ENCODE results near the gene BIK. TPM values are rescaled to one million over a fixed set of nuclear protein-coding genes. Genes with fewer than 3 reads are reported as not detected.
A peak's percentile ranks its signal among the peaks of the same experiment; 100 is the strongest.

The BIK gene
- polyA plus RNA-seq, 1 donor: 2.1 TPM

DNA sequence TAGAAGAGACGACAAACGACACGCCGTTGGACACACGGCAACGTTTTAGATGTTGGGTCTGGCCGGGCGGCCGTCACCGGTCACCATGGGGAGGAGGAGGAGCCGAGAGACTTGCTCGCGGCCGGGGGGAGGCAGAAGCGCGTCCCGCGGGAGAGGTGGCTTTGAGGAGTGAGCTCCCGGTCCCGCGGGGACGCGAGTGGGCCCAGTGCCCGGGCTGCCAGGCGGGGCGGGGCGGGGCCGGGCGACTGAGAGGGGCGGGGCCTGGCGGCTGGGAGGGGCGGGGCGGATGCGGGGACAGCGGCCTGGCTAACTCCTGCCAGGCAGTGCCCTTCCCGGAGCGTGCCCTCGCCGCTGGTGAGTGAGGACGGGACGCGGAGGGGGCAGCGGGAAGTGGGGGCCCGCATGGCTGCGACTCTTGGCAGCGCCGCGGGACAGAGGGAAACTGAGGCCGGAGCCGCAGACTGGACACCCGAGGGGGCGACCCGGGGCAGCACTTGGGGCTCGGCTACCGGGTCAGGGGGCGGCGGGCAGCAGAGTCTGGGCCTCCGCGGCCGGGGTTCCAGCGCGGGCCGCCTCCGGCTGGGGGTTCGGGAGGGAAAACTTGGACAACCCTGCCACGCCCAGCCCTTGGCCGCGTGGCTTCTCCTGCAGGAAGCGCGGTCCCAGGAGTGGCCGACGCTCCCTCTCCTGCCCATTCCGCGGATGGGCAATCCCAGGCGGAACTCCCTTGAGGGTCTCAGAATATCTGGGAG, 40.9 kb downstream of the BIK start, which contains the start of gene TSPO:
Gene TSPO (plus strand): TSS at position 309 of the 752 bp plus-strand sequence. CDS start 7,680 bp downstream, outside the sequence.
- H3K36me3 ChIP-seq (ENCODE audit: control insufficient read depth, insufficient read depth, low read length): no peaks in the 10 kb centered on the region
- H3K27me3 ChIP-seq (ENCODE audit: control insufficient read depth, insufficient read depth, low read length): peaks cover 19% of the 10 kb centered on the region
- peak within 1 kb of the TSS; percentile 43 for H3K4me3 ChIP-seq (ENCODE audit: low read length)
- H3K27ac ChIP-seq (ENCODE audit: low read length): no peak within 1 kb of the TSS
- WGBS (ENCODE audit: insufficient coverage, low lambda C conversion rate): no CpG with 5 or more reads among the region's 75 CpGs
- peaks cover 2% of the 10 kb centered on the region for H3K4me1 ChIP-seq (ENCODE audit: control insufficient read depth, insufficient read depth, low read length)
- no peaks in the 10 kb centered on the region for H3K9me3 ChIP-seq (ENCODE audit: control insufficient read depth, low read depth, low read length)
- peak in 1 of 2 donors; percentile 34 for DNase-seq

DNA sequence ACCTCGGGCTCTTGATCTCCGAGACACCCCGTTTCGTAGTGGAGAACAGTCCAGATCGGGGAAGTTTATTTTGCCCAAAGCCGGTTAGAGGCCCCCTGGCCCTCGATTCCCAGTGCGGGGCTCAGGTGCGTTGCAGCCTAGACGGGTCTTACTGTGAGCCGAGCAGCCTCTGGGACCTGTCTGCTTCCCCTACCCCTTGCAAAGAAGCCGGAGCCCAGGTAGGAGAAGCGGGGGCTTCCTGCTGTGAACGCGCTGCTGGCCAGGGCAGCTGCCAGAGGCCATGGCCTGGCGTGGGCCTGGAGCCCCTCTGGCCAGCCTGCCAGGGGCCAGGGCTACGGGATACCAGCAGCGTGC, 41.4 kb downstream of the BIK start:
- Histone ChIP-seq H3K9me3 (ENCODE audit: control insufficient read depth, low read depth, low read length) (no peaks in the 10 kb centered on the region), H3K4me1 (ENCODE audit: control insufficient read depth, insufficient read depth, low read length) (peaks cover 2% of the 10 kb centered on the region), H3K36me3 (ENCODE audit: control insufficient read depth, insufficient read depth, low read length) (no peaks in the 10 kb centered on the region), H3K27ac (ENCODE audit: low read length) (no peak overlapping the region), H3K4me3 (ENCODE audit: low read length) (peak overlapping the region; percentile 43), H3K27me3 (ENCODE audit: control insufficient read depth, insufficient read depth, low read length) (peaks cover 19% of the 10 kb centered on the region)
- no CpG with 5 or more reads among the region's 18 CpGs for WGBS (ENCODE audit: insufficient coverage, low lambda C conversion rate)
- DNase-seq: no peak

DNA sequence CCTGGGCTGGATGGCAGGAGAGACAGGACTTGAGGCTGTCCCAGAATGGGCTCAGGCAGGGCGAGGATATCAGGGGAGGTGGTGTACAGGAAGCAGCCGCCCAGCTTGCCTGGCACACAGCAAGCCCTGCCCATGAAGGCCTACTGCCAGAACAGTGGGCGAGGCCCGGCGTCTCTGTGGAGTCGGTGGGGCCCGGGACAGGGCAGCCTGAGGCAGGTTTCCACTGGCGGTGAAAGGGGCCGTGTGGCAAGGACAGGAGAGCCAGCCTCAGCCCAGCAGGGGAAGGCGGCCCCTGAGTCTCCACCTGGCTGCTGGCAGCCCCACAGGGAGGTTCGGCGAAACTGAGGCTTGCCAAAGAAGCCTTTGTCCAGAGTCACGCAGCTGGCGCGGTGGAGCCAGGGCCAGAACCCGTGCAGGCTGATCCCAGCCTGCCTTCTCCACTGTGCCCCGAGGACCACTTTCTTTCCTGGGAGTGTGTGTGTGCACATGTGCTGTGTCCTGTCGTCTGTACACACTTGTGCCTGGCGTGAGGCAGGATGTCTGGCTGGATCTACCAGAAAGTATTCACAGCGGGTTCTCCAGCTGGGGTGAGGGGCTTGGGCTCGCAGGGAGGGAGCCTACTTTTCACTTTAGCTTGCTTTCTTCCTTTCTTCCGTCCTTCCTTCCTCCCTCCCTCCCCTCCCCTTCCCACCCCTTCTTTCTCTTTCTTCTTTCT, 42.0 kb downstream of the BIK start:
- Histone ChIP-seq H3K9me3 (ENCODE audit: control insufficient read depth, low read depth, low read length) (no peaks in the 10 kb centered on the region), H3K27me3 (ENCODE audit: control insufficient read depth, insufficient read depth, low read length) (peaks cover 19% of the 10 kb centered on the region), H3K27ac (ENCODE audit: low read length) (no peak overlapping the region), H3K4me1 (ENCODE audit: control insufficient read depth, insufficient read depth, low read length) (peaks cover 2% of the 10 kb centered on the region), H3K4me3 (ENCODE audit: low read length) (no peak overlapping the region), H3K36me3 (ENCODE audit: control insufficient read depth, insufficient read depth, low read length) (no peaks in the 10 kb centered on the region)
- peak in 1 of 2 donors; percentile 30 for DNase-seq
- WGBS (ENCODE audit: insufficient coverage, low lambda C conversion rate): 22% methylated on average over 2 of the region's 22 CpGs

DNA sequence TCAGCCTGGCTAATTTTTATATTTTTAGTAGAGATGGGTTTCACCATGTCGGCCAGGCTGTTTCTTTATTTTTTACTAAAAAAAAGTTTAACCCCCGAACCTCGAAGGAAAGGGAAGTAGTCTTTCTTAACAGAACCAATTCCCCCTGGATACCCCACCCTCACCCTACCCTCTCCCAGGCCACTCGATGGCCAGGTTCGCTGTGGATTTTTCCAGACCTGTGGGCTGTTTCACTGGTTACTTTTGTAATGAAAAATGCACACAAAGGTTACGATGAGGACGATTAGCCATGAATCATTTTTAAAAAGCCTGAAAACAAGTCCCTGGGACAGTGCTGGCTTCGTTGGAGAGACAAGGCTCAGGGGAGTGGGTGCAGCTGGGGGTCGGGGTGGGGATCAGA, 43.3 kb downstream of the BIK start:
- peaks cover 2% of the 10 kb centered on the region for H3K4me1 ChIP-seq (ENCODE audit: control insufficient read depth, insufficient read depth, low read length)
- no peak overlapping the region for H3K4me3 ChIP-seq (ENCODE audit: low read length)
- H3K27me3 ChIP-seq (ENCODE audit: control insufficient read depth, insufficient read depth, low read length): peaks cover 19% of the 10 kb centered on the region
- no peaks in the 10 kb centered on the region for H3K36me3 ChIP-seq (ENCODE audit: control insufficient read depth, insufficient read depth, low read length)
- DNase-seq: no peak
- no peak overlapping the region for H3K27ac ChIP-seq (ENCODE audit: low read length)
- 80% methylated on average over 1 of the region's 9 CpGs for WGBS (ENCODE audit: insufficient coverage, low lambda C conversion rate)
- H3K9me3 ChIP-seq (ENCODE audit: control insufficient read depth, low read depth, low read length): no peaks in the 10 kb centered on the region

DNA sequence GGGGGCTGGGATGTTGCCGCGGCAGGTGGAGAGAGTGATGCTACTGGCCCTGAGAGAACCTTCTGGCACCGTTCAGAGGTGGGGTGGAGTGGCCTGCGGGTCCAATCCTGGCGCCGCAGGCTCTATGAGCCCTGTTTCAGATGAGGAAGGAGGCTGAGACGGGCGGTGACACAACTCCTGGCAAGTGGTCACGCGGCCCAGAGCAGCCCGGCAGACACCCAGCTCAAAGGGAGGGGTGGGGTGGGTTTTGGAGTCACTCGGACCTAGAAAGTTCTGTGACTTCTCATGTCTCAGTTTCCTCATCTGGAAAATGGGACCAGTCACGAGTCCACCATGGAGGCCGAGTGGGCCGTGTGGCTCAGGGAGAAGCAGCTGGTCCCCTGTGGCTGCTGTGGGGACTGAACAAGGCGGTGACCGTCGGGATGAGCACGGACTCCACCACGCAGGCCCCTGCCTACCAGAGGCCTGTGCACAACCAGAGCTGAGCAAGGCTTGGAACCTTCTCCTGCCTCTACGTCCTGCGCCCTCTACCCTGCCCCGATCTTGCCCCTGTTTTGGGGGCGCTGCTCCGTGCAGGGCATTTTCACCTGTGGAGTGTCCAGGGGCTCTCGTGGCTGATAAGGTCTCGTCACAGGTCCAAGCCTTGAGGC, 44.5 kb downstream of the BIK start:
- H3K27ac ChIP-seq (ENCODE audit: low read length): no peak overlapping the region
- peaks cover 19% of the 10 kb centered on the region for H3K27me3 ChIP-seq (ENCODE audit: control insufficient read depth, insufficient read depth, low read length)
- H3K4me3 ChIP-seq (ENCODE audit: low read length): no peak overlapping the region
- no peak for DNase-seq
- no peaks in the 10 kb centered on the region for H3K9me3 ChIP-seq (ENCODE audit: control insufficient read depth, low read depth, low read length)
- peaks cover 2% of the 10 kb centered on the region for H3K4me1 ChIP-seq (ENCODE audit: control insufficient read depth, insufficient read depth, low read length)
- H3K36me3 ChIP-seq (ENCODE audit: control insufficient read depth, insufficient read depth, low read length): no peaks in the 10 kb centered on the region
- WGBS (ENCODE audit: insufficient coverage, low lambda C conversion rate): no CpG with 5 or more reads among the region's 27 CpGs

DNA sequence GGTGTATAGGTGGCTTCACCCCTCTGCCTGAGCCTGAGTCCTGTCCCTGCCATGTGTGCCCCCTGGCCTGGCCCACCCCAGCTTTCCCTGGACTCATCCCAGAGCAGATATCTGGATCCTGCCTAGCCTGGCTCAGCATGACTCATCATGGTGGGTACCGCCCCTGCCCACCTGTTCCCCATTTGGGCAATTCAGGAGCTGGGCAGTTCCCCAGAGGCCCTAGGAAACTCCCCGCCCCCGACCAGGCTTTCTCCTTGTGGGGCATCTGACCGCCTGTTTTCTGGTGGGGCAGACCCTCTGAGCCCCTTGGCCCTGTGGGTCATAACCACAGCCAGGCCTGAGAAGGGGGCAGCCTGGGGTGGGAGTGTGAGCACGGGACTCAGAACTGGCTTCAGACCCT, 45.2 kb downstream of the BIK start:
- Histone ChIP-seq H3K9me3 (ENCODE audit: control insufficient read depth, low read depth, low read length) (no peaks in the 10 kb centered on the region), H3K27ac (ENCODE audit: low read length) (no peak overlapping the region), H3K4me3 (ENCODE audit: low read length) (no peak overlapping the region), H3K27me3 (ENCODE audit: control insufficient read depth, insufficient read depth, low read length) (peaks cover 15% of the 10 kb centered on the region), H3K4me1 (ENCODE audit: control insufficient read depth, insufficient read depth, low read length) (peaks cover 2% of the 10 kb centered on the region), H3K36me3 (ENCODE audit: control insufficient read depth, insufficient read depth, low read length) (no peaks in the 10 kb centered on the region)
- WGBS (ENCODE audit: insufficient coverage, low lambda C conversion rate): no CpG with 5 or more reads among the region's 5 CpGs
- DNase-seq: no peak

DNA sequence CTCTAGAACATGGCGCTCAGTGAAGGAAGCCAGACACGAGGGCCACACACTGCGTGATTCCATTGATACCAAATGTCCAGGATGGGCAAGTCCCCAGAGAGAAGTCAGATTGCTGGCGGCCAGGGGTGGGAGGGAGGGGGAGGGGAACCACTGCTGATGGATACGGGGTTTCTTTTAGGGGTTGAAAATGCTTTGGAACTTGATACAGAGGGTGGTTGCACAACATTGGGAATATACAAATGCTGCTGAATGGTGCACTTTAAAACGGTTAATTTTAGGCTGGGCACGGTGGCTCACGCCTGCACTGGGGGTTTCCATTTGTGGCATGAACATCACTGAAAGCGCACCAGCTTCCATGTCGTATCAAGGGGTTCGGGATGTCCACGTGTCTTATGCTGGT, 45.9 kb downstream of the BIK start:
- no CpG with 5 or more reads among the region's 12 CpGs for WGBS (ENCODE audit: insufficient coverage, low lambda C conversion rate)
- no peak overlapping the region for H3K4me3 ChIP-seq (ENCODE audit: low read length)
- no peaks in the 10 kb centered on the region for H3K36me3 ChIP-seq (ENCODE audit: control insufficient read depth, insufficient read depth, low read length)
- DNase-seq: no peak
- no peak overlapping the region for H3K27ac ChIP-seq (ENCODE audit: low read length)
- H3K27me3 ChIP-seq (ENCODE audit: control insufficient read depth, insufficient read depth, low read length): peaks cover 12% of the 10 kb centered on the region
- H3K9me3 ChIP-seq (ENCODE audit: control insufficient read depth, low read depth, low read length): no peaks in the 10 kb centered on the region
- H3K4me1 ChIP-seq (ENCODE audit: control insufficient read depth, insufficient read depth, low read length): no peaks in the 10 kb centered on the region

DNA sequence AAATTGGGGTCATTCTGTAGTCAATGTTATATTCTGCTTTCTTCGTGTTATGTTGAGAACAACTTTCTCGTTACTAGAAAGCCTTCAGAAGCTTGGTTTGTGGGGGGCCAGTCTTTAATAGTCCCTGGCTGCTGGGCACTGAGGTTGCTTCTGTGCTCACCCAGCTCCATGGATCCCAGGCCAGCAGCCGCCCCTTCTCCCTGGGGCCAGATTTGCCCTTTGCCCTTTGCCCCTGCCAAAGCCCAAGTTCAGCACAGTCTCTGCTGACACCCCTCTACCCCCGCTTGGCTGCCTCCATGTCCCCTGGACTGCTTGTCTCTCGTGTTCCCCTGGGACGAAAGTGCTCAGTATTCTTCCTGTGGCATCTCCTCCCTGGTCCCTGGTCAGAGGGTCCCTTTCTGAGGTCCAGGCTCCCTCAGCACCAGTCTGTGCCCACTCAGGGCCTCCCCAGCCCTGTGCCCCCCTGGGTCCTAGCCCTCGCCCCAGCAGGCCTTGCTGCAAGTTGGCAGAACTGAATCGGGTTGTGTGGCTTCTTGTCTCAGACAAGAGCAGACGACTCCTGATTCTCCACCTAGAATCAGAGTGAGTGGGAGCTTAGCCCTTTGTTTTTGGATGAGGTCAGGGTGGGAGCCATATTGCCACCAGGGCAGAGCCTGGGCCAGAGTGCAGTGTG, 47.5 kb downstream of the BIK start:
- H3K36me3 ChIP-seq (ENCODE audit: control insufficient read depth, insufficient read depth, low read length): no peaks in the 10 kb centered on the region
- no peak overlapping the region for H3K27ac ChIP-seq (ENCODE audit: low read length)
- no peak for DNase-seq
- H3K9me3 ChIP-seq (ENCODE audit: control insufficient read depth, low read depth, low read length): no peaks in the 10 kb centered on the region
- H3K4me1 ChIP-seq (ENCODE audit: control insufficient read depth, insufficient read depth, low read length): no peaks in the 10 kb centered on the region
- peaks cover 4% of the 10 kb centered on the region for H3K27me3 ChIP-seq (ENCODE audit: control insufficient read depth, insufficient read depth, low read length)
- no peak overlapping the region for H3K4me3 ChIP-seq (ENCODE audit: low read length)
- WGBS (ENCODE audit: insufficient coverage, low lambda C conversion rate): no CpG with 5 or more reads among the region's 9 CpGs

DNA sequence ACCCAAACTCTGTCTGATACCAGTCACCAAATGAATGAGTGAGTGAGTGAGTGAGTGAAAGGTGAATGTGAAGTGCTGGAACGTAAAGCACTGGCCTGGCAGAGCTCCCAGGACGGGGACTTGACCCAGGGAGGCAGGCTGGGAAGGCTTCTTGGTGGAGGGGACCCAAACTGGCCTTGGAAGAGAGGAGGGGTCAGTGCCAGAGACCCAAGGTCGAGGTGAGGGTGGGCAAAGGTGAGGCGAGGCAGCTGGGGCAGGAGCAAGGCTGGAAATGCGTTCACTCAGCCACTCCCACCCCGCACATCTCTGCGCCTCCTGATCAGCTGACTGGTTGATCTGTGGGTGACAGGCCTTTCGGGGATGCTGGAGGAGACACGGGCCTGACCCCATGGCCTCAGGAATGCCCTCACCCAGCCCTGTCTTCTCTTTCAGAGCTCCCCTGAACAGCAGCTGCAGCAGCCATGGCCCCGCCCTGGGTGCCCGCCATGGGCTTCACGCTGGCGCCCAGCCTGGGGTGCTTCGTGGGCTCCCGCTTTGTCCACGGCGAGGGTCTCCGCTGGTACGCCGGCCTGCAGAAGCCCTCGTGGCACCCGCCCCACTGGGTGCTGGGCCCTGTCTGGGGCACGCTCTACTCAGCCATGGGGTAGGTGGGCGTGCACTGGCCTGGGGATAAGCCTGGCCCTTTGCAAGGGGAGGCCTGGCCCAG, 48.4 kb downstream of the BIK start:
- Histone ChIP-seq H3K9me3 (ENCODE audit: control insufficient read depth, low read depth, low read length) (no peaks in the 10 kb centered on the region), H3K36me3 (ENCODE audit: control insufficient read depth, insufficient read depth, low read length) (no peaks in the 10 kb centered on the region), H3K27ac (ENCODE audit: low read length) (no peak overlapping the region), H3K4me3 (ENCODE audit: low read length) (no peak overlapping the region), H3K27me3 (ENCODE audit: control insufficient read depth, insufficient read depth, low read length) (peaks cover 12% of the 10 kb centered on the region), H3K4me1 (ENCODE audit: control insufficient read depth, insufficient read depth, low read length) (no peaks in the 10 kb centered on the region)
- DNase-seq: no peak
- WGBS (ENCODE audit: insufficient coverage, low lambda C conversion rate): no CpG with 5 or more reads among the region's 24 CpGs

All from large intestine (tissue), 3 donors.